MM.1S (cell line): ENCODE measurements around the gene VPS13A.

ENCODE experiments used
- DNase-seq: peaks from one replicate; pipeline ENCODE4 v3.0.0-alpha.2; 2015
- H2AFZ ChIP-seq: fragments of 300-600 bp; sonication (generic); 2 replicates; pipeline ENCODE4 v1.6.0; 2016; ENCODE audit warnings: antibody characterized with exemption, low read length
- H3F3A ChIP-seq: fragments of 300-600 bp; sonication (generic); 2 replicates; pipeline ENCODE4 v1.6.1; 2016; ENCODE audit warnings: mild to moderate bottlenecking, antibody characterized with exemption, low read length, moderate library complexity, mixed read lengths; ENCODE audit not compliant: insufficient read depth
- H3K27ac ChIP-seq: fragments of 300-600 bp; sonication (generic); 2 replicates; pipeline ENCODE4 v1.5.1; 2016; ENCODE audit warnings: mild to moderate bottlenecking, low read length
- H3K27me3 ChIP-seq: fragments of 300-600 bp; sonication (generic); replicated peaks from 2 replicates; pipeline ENCODE4 v1.6.0; 2016; ENCODE audit warnings: low read length; ENCODE audit not compliant: insufficient read depth
- H3K36me3 ChIP-seq: fragments of 300-600 bp; sonication (generic); replicated peaks from 2 replicates; pipeline ENCODE4 v1.6.1; 2016; ENCODE audit warnings: mild to moderate bottlenecking, low read length, mixed read lengths; ENCODE audit not compliant: insufficient read depth
- H3K4me1 ChIP-seq: fragments of 300-600 bp; sonication (generic); 2 replicates; pipeline ENCODE4 v1.6.1; 2016; ENCODE audit warnings: low read length, mixed read lengths
- H3K4me2 ChIP-seq: fragments of 300-600 bp; sonication (generic); 2 replicates; pipeline ENCODE4 v1.6.0; 2016; ENCODE audit warnings: low read depth, low read length
- H3K4me3 ChIP-seq: fragments of 300-600 bp; sonication (generic); 2 replicates; pipeline ENCODE4 v1.5.1; 2016; ENCODE audit warnings: low read length, mixed read lengths
- H3K79me2 ChIP-seq: fragments of 300-600 bp; sonication (generic); 2 replicates; pipeline ENCODE4 v1.6.1; 2016; ENCODE audit warnings: mixed run types, low read length, mixed read lengths
- H3K9ac ChIP-seq: fragments of 300-600 bp; sonication (generic); 2 replicates; pipeline ENCODE4 v1.6.1; 2016; ENCODE audit warnings: low read length, mixed read lengths
- H3K9me2 ChIP-seq: fragments of 300-600 bp; sonication (generic); replicated peaks from 2 replicates; pipeline ENCODE4 v1.6.1; 2016; ENCODE audit warnings: mild to moderate bottlenecking, low read length, mixed read lengths; ENCODE audit not compliant: insufficient read depth
- H3K9me3 ChIP-seq: fragments of 300-600 bp; sonication (generic); replicated peaks from 2 replicates; pipeline ENCODE4 v1.6.1; 2016; ENCODE audit warnings: mild to moderate bottlenecking, low read length, mixed read lengths; ENCODE audit not compliant: insufficient read depth
- H4K20me1 ChIP-seq: fragments of 300-600 bp; sonication (generic); 2 replicates; pipeline ENCODE4 v1.6.1; 2016; ENCODE audit warnings: mild to moderate bottlenecking, low read length, moderate library complexity, mixed read lengths; ENCODE audit not compliant: insufficient read depth
- EZH2 ChIP-seq: fragments of 300-600 bp; sonication (generic); optimal IDR thresholded peaks from 2 replicates; pipeline ENCODE3; 2017; ENCODE audit warnings: low read depth, mild to moderate bottlenecking, antibody characterized with exemption, low read length, mixed read lengths
- EZH2phosphoT487 ChIP-seq: fragments of 300-600 bp; sonication (generic); IDR thresholded peaks from 2 replicates; pipeline ENCODE4 v1.6.1; 2018; ENCODE audit warnings: antibody characterized with exemption, low read length
- TF ChIP-seq, protein P1 (sequence below): fragments of 300-600 bp; sonication (generic); IDR thresholded peaks from 2 replicates; pipeline ENCODE4 v1.5.1; 2016; ENCODE audit warnings: antibody characterized with exemption, low read length, mixed read lengths

VPS13A gene

DNA sequence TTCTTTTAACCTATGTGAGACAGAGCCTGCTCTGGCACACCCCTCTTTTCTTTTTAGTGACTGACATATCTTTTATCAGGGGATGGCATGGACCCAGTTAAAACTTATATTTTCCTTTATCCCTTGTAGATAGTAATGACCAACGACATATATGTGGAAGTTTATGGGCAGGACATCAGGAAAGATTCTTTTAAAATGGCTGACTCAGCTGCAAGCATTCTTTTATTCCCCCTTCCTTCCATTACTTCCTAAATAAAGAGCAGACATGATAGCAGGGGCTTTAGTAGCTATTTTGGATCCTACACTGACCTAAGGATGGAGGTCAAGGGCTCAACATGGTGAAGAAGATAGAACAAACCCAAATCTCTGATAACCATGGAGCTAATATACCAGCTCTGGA lies 25.0 kb upstream of the VPS13A start:
- no peaks in the 10 kb centered on the region for H3K9me3 ChIP-seq
- H3K79me2 ChIP-seq = no peaks in the 10 kb centered on the region
- H3K27me3 ChIP-seq = no peaks in the 10 kb centered on the region
- TF ChIP-seq EZH2 (no peak), EZH2phosphoT487 (no peak)
- TF ChIP-seq, protein P1, sequence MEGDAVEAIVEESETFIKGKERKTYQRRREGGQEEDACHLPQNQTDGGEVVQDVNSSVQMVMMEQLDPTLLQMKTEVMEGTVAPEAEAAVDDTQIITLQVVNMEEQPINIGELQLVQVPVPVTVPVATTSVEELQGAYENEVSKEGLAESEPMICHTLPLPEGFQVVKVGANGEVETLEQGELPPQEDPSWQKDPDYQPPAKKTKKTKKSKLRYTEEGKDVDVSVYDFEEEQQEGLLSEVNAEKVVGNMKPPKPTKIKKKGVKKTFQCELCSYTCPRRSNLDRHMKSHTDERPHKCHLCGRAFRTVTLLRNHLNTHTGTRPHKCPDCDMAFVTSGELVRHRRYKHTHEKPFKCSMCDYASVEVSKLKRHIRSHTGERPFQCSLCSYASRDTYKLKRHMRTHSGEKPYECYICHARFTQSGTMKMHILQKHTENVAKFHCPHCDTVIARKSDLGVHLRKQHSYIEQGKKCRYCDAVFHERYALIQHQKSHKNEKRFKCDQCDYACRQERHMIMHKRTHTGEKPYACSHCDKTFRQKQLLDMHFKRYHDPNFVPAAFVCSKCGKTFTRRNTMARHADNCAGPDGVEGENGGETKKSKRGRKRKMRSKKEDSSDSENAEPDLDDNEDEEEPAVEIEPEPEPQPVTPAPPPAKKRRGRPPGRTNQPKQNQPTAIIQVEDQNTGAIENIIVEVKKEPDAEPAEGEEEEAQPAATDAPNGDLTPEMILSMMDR = no peak
- no peaks in the 10 kb centered on the region for H3K9me2 ChIP-seq
- no peaks in the 10 kb centered on the region for H3F3A ChIP-seq
- H3K27ac ChIP-seq = no peak overlapping the region
- H3K4me3 ChIP-seq = no peak overlapping the region
- H2AFZ ChIP-seq = no peak overlapping the region
- no peaks in the 10 kb centered on the region for H4K20me1 ChIP-seq
- no peak for DNase-seq
- H3K36me3 ChIP-seq = no peaks in the 10 kb centered on the region
- no peaks in the 10 kb centered on the region for H3K4me1 ChIP-seq
- no peak overlapping the region for H3K4me2 ChIP-seq
- no peak overlapping the region for H3K9ac ChIP-seq

DNA sequence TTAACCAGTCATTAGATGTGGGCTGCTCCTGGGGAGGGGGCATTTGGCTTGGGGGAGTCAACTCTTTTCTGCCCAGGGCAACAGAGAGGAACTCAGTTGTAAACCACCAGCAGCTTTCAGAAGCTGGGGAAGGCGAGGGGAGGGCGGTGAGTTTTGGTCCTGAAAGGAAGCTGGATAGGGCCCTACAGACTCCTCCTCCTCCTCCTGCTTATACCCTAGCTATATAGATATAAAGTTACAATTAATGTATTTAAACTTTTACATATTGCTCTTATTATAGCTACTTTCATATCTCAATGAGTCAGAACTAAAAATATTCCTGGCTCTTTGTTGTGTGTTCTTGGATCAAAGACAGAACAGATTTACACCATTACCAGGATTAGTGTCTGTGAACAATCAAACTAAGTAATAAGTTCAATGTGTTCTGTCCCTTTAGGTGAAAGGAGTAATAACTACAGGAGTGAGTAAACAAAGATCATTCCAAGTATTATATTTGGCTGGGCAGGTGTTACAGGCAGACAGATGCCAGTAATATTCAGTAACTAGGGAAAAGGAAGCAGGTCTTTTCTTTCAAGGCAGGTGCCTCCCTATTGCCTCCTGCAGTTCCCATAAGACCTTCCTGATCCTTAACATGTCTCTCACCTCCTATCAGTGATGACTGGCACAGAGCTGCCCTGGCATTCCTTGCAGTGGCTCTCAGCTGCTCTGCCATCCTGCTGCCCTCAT lies 20.5 kb upstream of the VPS13A start:
- no peak for DNase-seq
- Histone ChIP-seq H2AFZ (no peak overlapping the region), H3K4me2 (no peak overlapping the region), H3K9me2 (no peaks in the 10 kb centered on the region), H3K79me2 (no peaks in the 10 kb centered on the region), H3K27ac (no peak overlapping the region), H3K4me1 (no peaks in the 10 kb centered on the region), H3K4me3 (no peak overlapping the region), H3K36me3 (no peaks in the 10 kb centered on the region), H4K20me1 (no peaks in the 10 kb centered on the region), H3K9ac (no peak overlapping the region), H3K27me3 (no peaks in the 10 kb centered on the region), H3F3A (no peaks in the 10 kb centered on the region), H3K9me3 (no peaks in the 10 kb centered on the region)
- TF ChIP-seq, protein P1 = no peak
- TF ChIP-seq EZH2phosphoT487 (no peak), EZH2 (no peak)

DNA sequence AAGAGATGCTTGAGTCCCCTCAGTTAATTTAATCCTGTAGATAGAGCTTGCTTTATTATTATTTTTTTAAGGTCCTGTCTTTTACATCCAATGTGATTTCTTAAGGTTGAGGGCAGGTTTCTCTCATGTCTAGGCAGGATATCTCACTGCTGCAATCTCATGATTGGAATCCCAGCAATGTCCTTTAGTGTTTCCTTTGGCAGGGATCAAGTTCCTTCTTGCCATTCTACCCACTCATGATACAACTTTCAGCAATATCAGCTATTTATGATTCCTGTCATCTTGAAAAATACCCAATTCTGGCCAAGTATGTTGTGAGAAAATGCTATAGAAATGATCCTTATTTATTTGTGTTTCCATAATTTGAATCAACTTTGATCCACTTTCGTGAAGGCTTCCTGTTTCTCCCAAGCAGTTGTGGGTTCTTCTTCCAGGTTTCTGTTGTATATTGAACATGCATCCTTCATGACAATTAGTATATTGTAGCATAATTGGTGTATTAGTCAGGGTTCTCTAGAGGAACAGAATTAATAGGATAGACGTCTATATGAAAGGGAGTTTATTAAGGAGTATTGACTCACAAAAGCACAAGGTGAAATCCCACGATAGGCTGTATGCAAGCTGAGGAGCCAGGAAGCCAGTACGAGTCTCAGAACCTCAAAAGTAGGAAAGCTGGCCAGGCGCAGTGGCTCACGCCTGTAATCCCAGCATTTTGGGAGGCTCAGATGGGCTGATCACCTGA lies 18.4 kb upstream of the VPS13A start:
- Histone ChIP-seq H3K27ac (no peak overlapping the region), H3K9me2 (no peaks in the 10 kb centered on the region), H3K4me3 (no peak overlapping the region), H3K79me2 (no peaks in the 10 kb centered on the region), H4K20me1 (no peaks in the 10 kb centered on the region), H3K9ac (no peak overlapping the region), H3K36me3 (no peaks in the 10 kb centered on the region), H3K27me3 (no peaks in the 10 kb centered on the region), H3K4me2 (no peak overlapping the region), H3F3A (no peaks in the 10 kb centered on the region), H3K9me3 (no peaks in the 10 kb centered on the region), H2AFZ (no peak overlapping the region), H3K4me1 (no peaks in the 10 kb centered on the region)
- DNase-seq = no peak
- no peak for TF ChIP-seq EZH2phosphoT487
- TF ChIP-seq, protein P1 = no peak
- TF ChIP-seq EZH2 = no peak
